Heart right ventricle (tissue), 16 donors: ENCODE measurements around the gene B4GALT7. TPM values are rescaled to one million over a fixed set of nuclear protein-coding genes. Genes with fewer than 3 reads are reported as not detected.

Experiments used
- ATAC-seq, 8 donors: fragments of 200-7000 bp; cut with Tn5 transposase; one replicate each; pipeline ENCODE4 v1.9.1; 2020; ENCODE audit warnings: mild to moderate bottlenecking in 8 of 8, moderate library complexity in 8 of 8, moderate number of reproducible peaks in 1 of 8
- DNase-seq, 2 donors: peaks; one replicate each; pipeline ENCODE4 v3.0.0-alpha.2; 2020
- H3K27ac ChIP-seq, 10 donors: fragments of 200-600 bp; sonication (generic) in 2 of 10; one replicate each; pipeline versions ENCODE4 v1.5.0 to v1.8.0; 2020 to 2022; ENCODE audit warnings: mild to moderate bottlenecking in 3 of 10
- H3K27me3 ChIP-seq, 7 donors: fragments of 200-600 bp; one replicate each; pipeline ENCODE4 v1.8.0; 2021 to 2022; ENCODE audit warnings: mild to moderate bottlenecking in 2 of 7
- H3K36me3 ChIP-seq, 9 donors: fragments of 200-600 bp; sonication (generic) in 1 of 9; one replicate each; pipeline versions ENCODE4 v1.5.0 to v1.8.0; 2020 to 2022; ENCODE audit warnings: mild to moderate bottlenecking in 2 of 9
- H3K4me1 ChIP-seq, 9 donors: fragments of 200-600 bp; sonication (generic) in 1 of 9; one replicate each; pipeline versions ENCODE4 v1.5.0 to v1.8.0; 2020 to 2022; ENCODE audit warnings: mild to moderate bottlenecking in 4 of 9
- H3K4me3 ChIP-seq, 10 donors: fragments of 200-600 bp; sonication (generic) in 2 of 10; one replicate each; pipeline versions ENCODE4 v1.5.0 to v1.8.0; 2020 to 2022; ENCODE audit warnings: mild to moderate bottlenecking in 7 of 10, moderate library complexity in 2 of 10
- H3K9me3 ChIP-seq, 11 donors: fragments of 200-600 bp in 10 of 11; sonication (generic) in 2 of 11; one replicate each; pipeline versions ENCODE4 v1.5.0 to v1.8.0; 2013 to 2022; ENCODE audit warnings: mild to moderate bottlenecking in 2 of 11, control low read depth in 1 of 11, moderate library complexity in 1 of 11
- WGBS, 2 donors: extraction: QIAGEN DNeasy Blood & Tissue Kit; methylation state at CpG; one replicate each; pipeline ENCODE4 v1.1.7; 2013; ENCODE audit warnings: inconsistent platforms in 1 of 2; 5-methylcytosine and 5-hydroxymethylcytosine counted together
- intact Hi-C, 10 donors: fragments of 100-400 bp; cut with DNase I; formaldehyde crosslinking; loops; one replicate each; pipeline versions ENCODE4 v1.11.1 to v1.14.2; 2022
- polyA plus RNA-seq, 2 donors: library from polyadenylated mRNA; stranded (reverse); fragments of 200-250 nt; gene quantifications; one replicate each; pipeline ENCODE4 v1.2.3, GENCODE V29; 2013
- total RNA-seq, 10 donors: library from RNA; stranded (reverse); fragmentation: NEBNext Ultra II Directional in 3 of 10; extraction: Animal tissue kit (Norgen Biotek cat#: 25700) in 3 of 10; gene quantifications; one replicate each; pipeline versions ENCODE4 v1.2.1 to v1.2.4, GENCODE V29; 2021 to 2023
- TF ChIP-seq, protein P1 (sequence below), 9 donors: fragments of 200-600 bp; sonication (generic) in 2 of 9; IDR thresholded peaks; one replicate each; pipeline versions ENCODE4 v1.5.0 to v1.8.0; 2021 to 2022; ENCODE audit warnings: antibody characterized with exemption in 9 of 9, mild to moderate bottlenecking in 5 of 9, moderate library complexity in 1 of 9
- donor health status: Arrhythmogenic right ventricular cardiomyopathy.
- donor health status: ischemic (EF 13 %, LVEDD 7.1; RV severe dilation, severe dysfunction).
- donor health status: healthy with polysubstance abuse.
- donor health status: DM: no; HTN: yes; CAD: no.
- donor health status: DM: no; HTN: no; CAD: no.
- donor health status: ischemic (EF 25% LVEDD 6.9; RV normal size, moderate dysfunction).
- donor health status: ischemic (EF 25% LVEDD 5.7; RV mildly dilated, moderate dysfunction).
- donor health status: healthy.
- donor health status: DM: yes; HTN: yes; CAD: no.
- donor health status: Ischemic cardiomyopathy.
- donor health status: ischemic (EF 35%, LVEDD 5.7; RV mildly dilated, moderate dysfunction).
- donor health status: nonischemic (EF 11% LVEDD 7.7; RV severe dilation, severe dysfunction).
- donor health status: DM: yes; HTN: yes; CAD: no.
- donor health status: PGD.
- donor health status: ischemic (EF 29% LVEDD 5.4; RV normal size, mild dysfunction).
- donor health status: nonischemic (EF 23%, LVEDD 6.1; RV moderate dilation, normal function).

The B4GALT7 gene
- total and polyA plus RNA-seq, 12 donors = 9.8 to 29.7 (median 15.6) TPM

GRCh38 chr5:177601126-177601525, 1.2 kb downstream of the B4GALT7 start:
- DNase-seq = no peak
- ATAC-seq = no peak
- Histone ChIP-seq H3K27me3 (no peaks in the 10 kb centered on the region), H3K9me3 (no peaks in the 10 kb centered on the region), H3K27ac (peak overlapping the region in 1 of 10 donors; percentile 91), H3K4me1 (peaks cover 3 to 27% (median 20%) of the 10 kb centered on the region in 9 donors), H3K4me3 (peak overlapping the region in 9 of 10 donors; percentile 71 to 99 (median 87)), H3K36me3 (peaks cover 0 to 28% (median 5%) of the 10 kb centered on the region in 9 donors)
- intact Hi-C loops = no loop called here
- 95% methylated on average over 11 of the region's 11 CpGs for WGBS, 2 donors
- TF ChIP-seq, protein P1, sequence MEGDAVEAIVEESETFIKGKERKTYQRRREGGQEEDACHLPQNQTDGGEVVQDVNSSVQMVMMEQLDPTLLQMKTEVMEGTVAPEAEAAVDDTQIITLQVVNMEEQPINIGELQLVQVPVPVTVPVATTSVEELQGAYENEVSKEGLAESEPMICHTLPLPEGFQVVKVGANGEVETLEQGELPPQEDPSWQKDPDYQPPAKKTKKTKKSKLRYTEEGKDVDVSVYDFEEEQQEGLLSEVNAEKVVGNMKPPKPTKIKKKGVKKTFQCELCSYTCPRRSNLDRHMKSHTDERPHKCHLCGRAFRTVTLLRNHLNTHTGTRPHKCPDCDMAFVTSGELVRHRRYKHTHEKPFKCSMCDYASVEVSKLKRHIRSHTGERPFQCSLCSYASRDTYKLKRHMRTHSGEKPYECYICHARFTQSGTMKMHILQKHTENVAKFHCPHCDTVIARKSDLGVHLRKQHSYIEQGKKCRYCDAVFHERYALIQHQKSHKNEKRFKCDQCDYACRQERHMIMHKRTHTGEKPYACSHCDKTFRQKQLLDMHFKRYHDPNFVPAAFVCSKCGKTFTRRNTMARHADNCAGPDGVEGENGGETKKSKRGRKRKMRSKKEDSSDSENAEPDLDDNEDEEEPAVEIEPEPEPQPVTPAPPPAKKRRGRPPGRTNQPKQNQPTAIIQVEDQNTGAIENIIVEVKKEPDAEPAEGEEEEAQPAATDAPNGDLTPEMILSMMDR (IDR thresholded peaks at IDR 0.05) = no peak

GRCh38 chr5:177601577-177602457, 1.9 kb downstream of the B4GALT7 start:
- Histone ChIP-seq H3K36me3 (peaks cover 0 to 24% (median 0%) of the 10 kb centered on the region in 9 donors), H3K4me3 (no peak overlapping the region), H3K9me3 (no peaks in the 10 kb centered on the region), H3K27me3 (no peaks in the 10 kb centered on the region), H3K27ac (no peak overlapping the region), H3K4me1 (peaks cover 3 to 27% (median 20%) of the 10 kb centered on the region in 9 donors)
- TF ChIP-seq, protein P1 (IDR thresholded peaks at IDR 0.05) = peak in 1 of 9 donors; percentile 7
- 85 to 90% methylated on average over 13 of the region's 13 CpGs for WGBS, 2 donors
- DNase-seq = no peak
- no peak for ATAC-seq
- intact Hi-C loops = no loop called here

GRCh38 chr5:177602458-177602830, 2.5 kb downstream of the B4GALT7 start:
- intact Hi-C loops = no loop called here
- DNase-seq = no peak
- Histone ChIP-seq H3K36me3 (peaks cover 0 to 24% (median 0%) of the 10 kb centered on the region in 9 donors), H3K27ac (no peak overlapping the region), H3K27me3 (no peaks in the 10 kb centered on the region), H3K4me1 (peaks cover 5 to 32% (median 22%) of the 10 kb centered on the region in 9 donors), H3K4me3 (no peak overlapping the region), H3K9me3 (no peaks in the 10 kb centered on the region)
- no peak for ATAC-seq
- 90 to 91% methylated on average over 4 of the region's 4 CpGs for WGBS, 2 donors
- TF ChIP-seq, protein P1 (IDR thresholded peaks at IDR 0.05) = no peak

DNA sequence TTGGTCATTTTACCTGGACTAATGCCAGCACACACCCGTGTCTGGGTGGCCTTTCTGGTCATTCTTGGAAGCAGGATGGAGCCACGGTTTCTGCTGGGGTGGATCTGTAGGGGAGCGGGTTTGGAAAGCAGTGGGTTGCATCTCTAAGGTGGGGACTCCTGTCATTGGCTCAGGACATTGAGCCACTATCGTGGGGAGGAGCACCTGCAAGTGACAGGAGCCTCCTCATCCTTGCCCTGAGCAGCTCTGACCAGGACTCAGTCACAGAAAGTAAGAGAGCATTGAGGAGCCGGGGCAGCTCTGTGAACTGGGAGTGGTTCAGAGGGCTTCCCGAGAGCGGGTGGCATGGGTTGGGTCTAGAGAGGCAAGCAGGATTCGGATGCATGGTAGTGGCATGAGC, 3.7 kb downstream of the B4GALT7 start:
- intact Hi-C loops = no loop called here
- no peak for ATAC-seq

More for the DNA sequence above, 3.7 kb downstream of the B4GALT7 start:
- 81 to 87% methylated on average over 8 of the region's 8 CpGs for WGBS, 2 donors
- Histone ChIP-seq H3K4me3 (no peak overlapping the region), H3K9me3 (no peaks in the 10 kb centered on the region), H3K4me1 (peaks cover 5 to 36% (median 20%) of the 10 kb centered on the region in 9 donors), H3K27me3 (no peaks in the 10 kb centered on the region), H3K27ac (no peak overlapping the region), H3K36me3 (peaks cover 0 to 32% (median 0%) of the 10 kb centered on the region in 9 donors)
- no peak for DNase-seq
- TF ChIP-seq, protein P1 (IDR thresholded peaks at IDR 0.05) = no peak
